ENCODE results near the gene APOC4. TPM values are rescaled to one million over a fixed set of nuclear protein-coding genes. Genes with fewer than 3 reads are reported as not detected.

APOC4 gene
- total and polyA plus RNA-seq, 2 experiments from 2014 or later: not detected

DNA sequence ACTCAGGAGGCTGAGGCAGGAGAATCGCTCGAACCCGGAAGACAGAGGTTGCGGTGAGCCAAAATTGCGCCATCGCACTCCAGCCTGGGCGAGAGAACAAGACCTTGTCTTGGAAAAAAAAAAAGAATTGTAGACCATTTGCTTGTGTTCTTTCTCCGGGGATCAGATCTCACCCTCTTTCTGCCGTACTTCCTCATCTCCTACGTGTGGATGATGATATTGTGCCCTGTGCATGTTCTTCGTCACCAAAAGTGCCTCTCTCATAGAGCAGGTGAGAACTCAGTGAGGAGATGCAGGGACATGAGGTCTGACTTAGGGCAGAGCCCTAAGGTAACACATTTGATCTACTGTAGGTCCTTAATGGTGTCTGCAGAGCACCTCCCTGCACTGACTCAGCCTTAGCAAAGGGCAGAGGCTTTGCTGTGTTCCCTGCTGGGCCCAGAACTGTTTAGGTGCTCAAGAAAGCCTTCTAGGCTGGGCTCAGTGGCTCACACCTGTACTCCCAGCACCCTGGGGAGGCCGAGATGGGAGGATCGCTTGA is 5.1 kb downstream of the APOC4 start:
- no peak for DNase-seq (ENCODE audit: low spot score)
- H3K4me1 Mint-ChIP-seq: 0 out of 3 replicates have a peak, but pooled peaks cover 2% of the 10 kb centered on the region
- H3K27me3 Mint-ChIP-seq (ENCODE audit: insufficient read depth, low read depth, poor library complexity): peaks cover 9% of the 10 kb centered on the region
- H3K9me2 ChIP-seq (ENCODE audit: insufficient read depth): no peaks in the 10 kb centered on the region
- peaks cover 4% of the 10 kb centered on the region; the same call in 1 of the 2 replicates for H3F3A ChIP-seq (replicated peaks; ENCODE audit: low read depth)
- TF ChIP-seq, protein P1, sequence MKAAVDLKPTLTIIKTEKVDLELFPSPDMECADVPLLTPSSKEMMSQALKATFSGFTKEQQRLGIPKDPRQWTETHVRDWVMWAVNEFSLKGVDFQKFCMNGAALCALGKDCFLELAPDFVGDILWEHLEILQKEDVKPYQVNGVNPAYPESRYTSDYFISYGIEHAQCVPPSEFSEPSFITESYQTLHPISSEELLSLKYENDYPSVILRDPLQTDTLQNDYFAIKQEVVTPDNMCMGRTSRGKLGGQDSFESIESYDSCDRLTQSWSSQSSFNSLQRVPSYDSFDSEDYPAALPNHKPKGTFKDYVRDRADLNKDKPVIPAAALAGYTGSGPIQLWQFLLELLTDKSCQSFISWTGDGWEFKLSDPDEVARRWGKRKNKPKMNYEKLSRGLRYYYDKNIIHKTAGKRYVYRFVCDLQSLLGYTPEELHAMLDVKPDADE (IDR thresholded peaks at IDR 0.05): no peak
- TF ChIP-seq CREB1 (CRISPR knock-in tag; IDR thresholded peaks at IDR 0.05; ENCODE audit: low read depth) (no peak), JUNB (IDR thresholded peaks at IDR 0.05; ENCODE audit: unreplicated experiment) (no peak), EZH2phosphoT487 (IDR thresholded peaks at IDR 0.05; ENCODE audit: unreplicated experiment) (no peak), ZNF114 (CRISPR knock-in tag; IDR thresholded peaks at IDR 0.05) (no peak), EZH2 (IDR thresholded peaks at IDR 0.05; ENCODE audit: low read depth, unreplicated experiment) (no peak), STAT1 (IDR thresholded peaks at IDR 0.05; ENCODE audit: unreplicated experiment) (no peak), NANOG (IDR thresholded peaks at IDR 0.05; ENCODE audit: borderline replicate concordance) (no peak), ZNF331 (CRISPR knock-in tag; IDR thresholded peaks at IDR 0.05; ENCODE audit: low read depth) (no peak), POLR2AphosphoS5 (IDR thresholded peaks at IDR 0.05; ENCODE audit: low read depth) (no peak)
- TF ChIP-seq, protein P2, sequence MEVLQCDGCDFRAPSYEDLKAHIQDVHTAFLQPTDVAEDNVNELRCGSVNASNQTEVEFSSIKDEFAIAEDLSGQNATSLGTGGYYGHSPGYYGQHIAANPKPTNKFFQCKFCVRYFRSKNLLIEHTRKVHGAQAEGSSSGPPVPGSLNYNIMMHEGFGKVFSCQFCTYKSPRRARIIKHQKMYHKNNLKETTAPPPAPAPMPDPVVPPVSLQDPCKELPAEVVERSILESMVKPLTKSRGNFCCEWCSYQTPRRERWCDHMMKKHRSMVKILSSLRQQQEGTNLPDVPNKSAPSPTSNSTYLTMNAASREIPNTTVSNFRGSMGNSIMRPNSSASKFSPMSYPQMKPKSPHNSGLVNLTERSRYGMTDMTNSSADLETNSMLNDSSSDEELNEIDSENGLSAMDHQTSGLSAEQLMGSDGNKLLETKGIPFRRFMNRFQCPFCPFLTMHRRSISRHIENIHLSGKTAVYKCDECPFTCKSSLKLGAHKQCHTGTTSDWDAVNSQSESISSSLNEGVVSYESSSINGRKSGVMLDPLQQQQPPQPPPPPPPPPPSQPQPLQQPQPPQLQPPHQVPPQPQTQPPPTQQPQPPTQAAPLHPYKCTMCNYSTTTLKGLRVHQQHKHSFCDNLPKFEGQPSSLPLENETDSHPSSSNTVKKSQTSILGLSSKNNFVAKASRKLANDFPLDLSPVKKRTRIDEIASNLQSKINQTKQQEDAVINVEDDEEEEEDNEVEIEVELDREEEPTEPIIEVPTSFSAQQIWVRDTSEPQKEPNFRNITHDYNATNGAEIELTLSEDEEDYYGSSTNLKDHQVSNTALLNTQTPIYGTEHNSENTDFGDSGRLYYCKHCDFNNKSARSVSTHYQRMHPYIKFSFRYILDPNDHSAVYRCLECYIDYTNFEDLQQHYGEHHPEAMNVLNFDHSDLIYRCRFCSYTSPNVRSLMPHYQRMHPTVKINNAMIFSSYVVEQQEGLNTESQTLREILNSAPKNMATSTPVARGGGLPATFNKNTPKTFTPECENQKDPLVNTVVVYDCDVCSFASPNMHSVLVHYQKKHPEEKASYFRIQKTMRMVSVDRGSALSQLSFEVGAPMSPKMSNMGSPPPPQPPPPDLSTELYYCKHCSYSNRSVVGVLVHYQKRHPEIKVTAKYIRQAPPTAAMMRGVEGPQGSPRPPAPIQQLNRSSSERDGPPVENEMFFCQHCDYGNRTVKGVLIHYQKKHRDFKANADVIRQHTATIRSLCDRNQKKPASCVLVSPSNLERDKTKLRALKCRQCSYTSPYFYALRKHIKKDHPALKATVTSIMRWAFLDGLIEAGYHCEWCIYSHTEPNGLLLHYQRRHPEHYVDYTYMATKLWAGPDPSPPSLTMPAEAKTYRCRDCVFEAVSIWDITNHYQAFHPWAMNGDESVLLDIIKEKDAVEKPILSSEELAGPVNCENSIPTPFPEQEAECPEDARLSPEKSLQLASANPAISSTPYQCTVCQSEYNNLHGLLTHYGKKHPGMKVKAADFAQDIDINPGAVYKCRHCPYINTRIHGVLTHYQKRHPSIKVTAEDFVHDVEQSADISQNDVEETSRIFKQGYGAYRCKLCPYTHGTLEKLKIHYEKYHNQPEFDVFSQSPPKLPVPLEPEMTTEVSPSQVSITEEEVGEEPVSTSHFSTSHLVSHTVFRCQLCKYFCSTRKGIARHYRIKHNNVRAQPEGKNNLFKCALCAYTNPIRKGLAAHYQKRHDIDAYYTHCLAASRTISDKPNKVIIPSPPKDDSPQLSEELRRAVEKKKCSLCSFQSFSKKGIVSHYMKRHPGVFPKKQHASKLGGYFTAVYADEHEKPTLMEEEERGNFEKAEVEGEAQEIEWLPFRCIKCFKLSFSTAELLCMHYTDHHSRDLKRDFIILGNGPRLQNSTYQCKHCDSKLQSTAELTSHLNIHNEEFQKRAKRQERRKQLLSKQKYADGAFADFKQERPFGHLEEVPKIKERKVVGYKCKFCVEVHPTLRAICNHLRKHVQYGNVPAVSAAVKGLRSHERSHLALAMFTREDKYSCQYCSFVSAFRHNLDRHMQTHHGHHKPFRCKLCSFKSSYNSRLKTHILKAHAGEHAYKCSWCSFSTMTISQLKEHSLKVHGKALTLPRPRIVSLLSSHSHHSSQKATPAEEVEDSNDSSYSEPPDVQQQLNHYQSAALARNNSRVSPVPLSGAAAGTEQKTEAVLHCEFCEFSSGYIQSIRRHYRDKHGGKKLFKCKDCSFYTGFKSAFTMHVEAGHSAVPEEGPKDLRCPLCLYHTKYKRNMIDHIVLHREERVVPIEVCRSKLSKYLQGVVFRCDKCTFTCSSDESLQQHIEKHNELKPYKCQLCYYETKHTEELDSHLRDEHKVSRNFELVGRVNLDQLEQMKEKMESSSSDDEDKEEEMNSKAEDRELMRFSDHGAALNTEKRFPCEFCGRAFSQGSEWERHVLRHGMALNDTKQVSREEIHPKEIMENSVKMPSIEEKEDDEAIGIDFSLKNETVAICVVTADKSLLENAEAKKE (CRISPR knock-in tag; IDR thresholded peaks at IDR 0.05): no peak
- TF ChIP-seq, protein P3, sequence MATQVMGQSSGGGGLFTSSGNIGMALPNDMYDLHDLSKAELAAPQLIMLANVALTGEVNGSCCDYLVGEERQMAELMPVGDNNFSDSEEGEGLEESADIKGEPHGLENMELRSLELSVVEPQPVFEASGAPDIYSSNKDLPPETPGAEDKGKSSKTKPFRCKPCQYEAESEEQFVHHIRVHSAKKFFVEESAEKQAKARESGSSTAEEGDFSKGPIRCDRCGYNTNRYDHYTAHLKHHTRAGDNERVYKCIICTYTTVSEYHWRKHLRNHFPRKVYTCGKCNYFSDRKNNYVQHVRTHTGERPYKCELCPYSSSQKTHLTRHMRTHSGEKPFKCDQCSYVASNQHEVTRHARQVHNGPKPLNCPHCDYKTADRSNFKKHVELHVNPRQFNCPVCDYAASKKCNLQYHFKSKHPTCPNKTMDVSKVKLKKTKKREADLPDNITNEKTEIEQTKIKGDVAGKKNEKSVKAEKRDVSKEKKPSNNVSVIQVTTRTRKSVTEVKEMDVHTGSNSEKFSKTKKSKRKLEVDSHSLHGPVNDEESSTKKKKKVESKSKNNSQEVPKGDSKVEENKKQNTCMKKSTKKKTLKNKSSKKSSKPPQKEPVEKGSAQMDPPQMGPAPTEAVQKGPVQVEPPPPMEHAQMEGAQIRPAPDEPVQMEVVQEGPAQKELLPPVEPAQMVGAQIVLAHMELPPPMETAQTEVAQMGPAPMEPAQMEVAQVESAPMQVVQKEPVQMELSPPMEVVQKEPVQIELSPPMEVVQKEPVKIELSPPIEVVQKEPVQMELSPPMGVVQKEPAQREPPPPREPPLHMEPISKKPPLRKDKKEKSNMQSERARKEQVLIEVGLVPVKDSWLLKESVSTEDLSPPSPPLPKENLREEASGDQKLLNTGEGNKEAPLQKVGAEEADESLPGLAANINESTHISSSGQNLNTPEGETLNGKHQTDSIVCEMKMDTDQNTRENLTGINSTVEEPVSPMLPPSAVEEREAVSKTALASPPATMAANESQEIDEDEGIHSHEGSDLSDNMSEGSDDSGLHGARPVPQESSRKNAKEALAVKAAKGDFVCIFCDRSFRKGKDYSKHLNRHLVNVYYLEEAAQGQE (IDR thresholded peaks at IDR 0.05; ENCODE audit: unreplicated experiment): no peak
- TF ChIP-seq, protein P4, sequence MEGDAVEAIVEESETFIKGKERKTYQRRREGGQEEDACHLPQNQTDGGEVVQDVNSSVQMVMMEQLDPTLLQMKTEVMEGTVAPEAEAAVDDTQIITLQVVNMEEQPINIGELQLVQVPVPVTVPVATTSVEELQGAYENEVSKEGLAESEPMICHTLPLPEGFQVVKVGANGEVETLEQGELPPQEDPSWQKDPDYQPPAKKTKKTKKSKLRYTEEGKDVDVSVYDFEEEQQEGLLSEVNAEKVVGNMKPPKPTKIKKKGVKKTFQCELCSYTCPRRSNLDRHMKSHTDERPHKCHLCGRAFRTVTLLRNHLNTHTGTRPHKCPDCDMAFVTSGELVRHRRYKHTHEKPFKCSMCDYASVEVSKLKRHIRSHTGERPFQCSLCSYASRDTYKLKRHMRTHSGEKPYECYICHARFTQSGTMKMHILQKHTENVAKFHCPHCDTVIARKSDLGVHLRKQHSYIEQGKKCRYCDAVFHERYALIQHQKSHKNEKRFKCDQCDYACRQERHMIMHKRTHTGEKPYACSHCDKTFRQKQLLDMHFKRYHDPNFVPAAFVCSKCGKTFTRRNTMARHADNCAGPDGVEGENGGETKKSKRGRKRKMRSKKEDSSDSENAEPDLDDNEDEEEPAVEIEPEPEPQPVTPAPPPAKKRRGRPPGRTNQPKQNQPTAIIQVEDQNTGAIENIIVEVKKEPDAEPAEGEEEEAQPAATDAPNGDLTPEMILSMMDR (conservative IDR thresholded peaks at IDR 0.05; ENCODE audit: low read depth in 2 of 2): no peak
- no peaks in the 10 kb centered on the region for H3K36me3 ChIP-seq (ENCODE audit: insufficient read depth)
- no peaks in the 10 kb centered on the region for H3K4me1 ChIP-seq (ENCODE audit: insufficient read depth)
- no peaks in the 10 kb centered on the region; the same call in 2 of the 3 replicates for H3K36me3 Mint-ChIP-seq (ENCODE audit: low read depth)
- H4K20me1 ChIP-seq (replicated peaks; ENCODE audit: insufficient read depth): no peaks in the 10 kb centered on the region
- H3K79me2 ChIP-seq (replicated peaks; ENCODE audit: insufficient read depth): no peaks in the 10 kb centered on the region
- no peak overlapping the region for H2AFZ ChIP-seq
- no peak overlapping the region for H3K4me2 ChIP-seq
- ATAC-seq: no peak
- H3K27me3 ChIP-seq (ENCODE audit: insufficient read depth): no peaks in the 10 kb centered on the region
- H3K4me3 ChIP-seq: no peak overlapping the region
- H3K9me3 Mint-ChIP-seq: no peaks in the 10 kb centered on the region; the same call in 2 of the 3 replicates
- H3K27ac Mint-ChIP-seq: no peak overlapping the region
- no peak overlapping the region for H3K27ac ChIP-seq (ENCODE audit: low read depth)
- no peak overlapping the region for H3K4me3 Mint-ChIP-seq

Measured in GM23338 (cell line).